Nephron progenitor cell (in vitro differentiated cells): ENCODE data around the gene ERCC1.

ENCODE experiments used
- DNase-seq: peaks from one replicate; pipeline ENCODE4 v3.0.0; 2021
- H3K27ac Mint-ChIP-seq: 2 replicates; pipeline ENCODE4 v1.8.0; 2021; ENCODE audit warnings: mild to moderate bottlenecking, moderate library complexity, mixed read lengths
- H3K27me3 Mint-ChIP-seq: 2 replicates; pipeline ENCODE4 v1.8.0; 2021; ENCODE audit warnings: mild to moderate bottlenecking, low read depth, mixed read lengths; ENCODE audit not compliant: poor library complexity
- H3K36me3 Mint-ChIP-seq: 2 replicates; pipeline ENCODE4 v1.8.0; 2021; ENCODE audit warnings: low read depth, mixed read lengths
- H3K4me1 Mint-ChIP-seq: 2 replicates; pipeline ENCODE4 v1.8.0; 2021; ENCODE audit warnings: mixed read lengths
- H3K4me3 Mint-ChIP-seq: 2 replicates; pipeline ENCODE4 v1.8.0; 2021; ENCODE audit warnings: mild to moderate bottlenecking, moderate library complexity, mixed read lengths
- H3K9me3 Mint-ChIP-seq: 2 replicates; pipeline ENCODE4 v1.8.0; 2021; ENCODE audit warnings: mild to moderate bottlenecking, moderate library complexity, mixed read lengths
- TF ChIP-seq, protein P1 (sequence below): fragments of 200-600 bp; sonication (generic); IDR thresholded peaks from 2 replicates; pipeline ENCODE4 v1.5.0; 2021; ENCODE audit warnings: antibody characterized with exemption

Gene ERCC1

DNA sequence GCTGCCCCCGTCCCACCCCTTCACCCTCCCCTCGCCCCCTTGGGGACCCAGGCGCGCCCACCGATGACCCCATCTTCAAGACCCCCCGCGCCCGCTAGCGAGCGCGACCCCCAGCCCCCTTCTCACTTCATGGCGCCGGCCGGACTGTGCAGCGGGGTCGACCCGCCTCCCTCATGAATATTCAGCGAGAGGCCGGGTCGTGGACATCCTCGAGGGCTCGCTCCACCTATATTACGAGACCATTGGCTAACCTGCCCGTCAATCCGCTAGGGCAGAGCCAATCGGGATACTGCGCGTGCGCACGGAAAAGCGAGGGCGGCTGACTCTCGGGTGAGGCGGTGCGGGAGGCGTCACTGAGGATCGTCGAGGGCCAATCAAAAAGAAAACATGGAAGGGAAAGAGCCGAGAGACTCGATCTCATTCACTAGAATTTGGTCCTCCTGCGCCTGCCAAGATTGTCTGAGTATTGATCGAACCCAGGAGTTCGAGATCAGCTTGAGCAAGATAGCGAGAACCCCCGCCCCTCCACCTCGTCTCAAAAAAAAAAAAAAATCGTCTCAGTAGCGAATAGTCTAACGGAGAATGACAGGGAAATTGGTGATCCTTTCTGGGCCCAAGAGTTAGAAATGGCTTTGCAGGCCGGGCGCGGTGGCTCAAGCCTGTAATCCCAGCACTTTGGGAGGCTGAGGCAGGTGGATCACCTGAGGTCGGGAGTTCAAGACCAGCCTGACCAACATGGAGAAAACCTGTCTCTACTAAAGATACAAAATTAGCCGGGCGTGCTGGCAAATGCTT is 53.1 kb downstream of the ERCC1 start, which contains the start of gene ERCC2:
TSS of gene ERCC2 (minus strand) at position 164 of the 795 bp plus-strand sequence. CDS start at position 131, 33 bp downstream.
- peak; percentile 100 for DNase-seq
- peak within 1 kb of the TSS; percentile 87 for H3K4me3 Mint-ChIP-seq
- H3K9me3 Mint-ChIP-seq: no peaks in the 10 kb centered on the region
- H3K4me1 Mint-ChIP-seq: peaks cover 36% of the 10 kb centered on the region
- TF ChIP-seq, protein P1, sequence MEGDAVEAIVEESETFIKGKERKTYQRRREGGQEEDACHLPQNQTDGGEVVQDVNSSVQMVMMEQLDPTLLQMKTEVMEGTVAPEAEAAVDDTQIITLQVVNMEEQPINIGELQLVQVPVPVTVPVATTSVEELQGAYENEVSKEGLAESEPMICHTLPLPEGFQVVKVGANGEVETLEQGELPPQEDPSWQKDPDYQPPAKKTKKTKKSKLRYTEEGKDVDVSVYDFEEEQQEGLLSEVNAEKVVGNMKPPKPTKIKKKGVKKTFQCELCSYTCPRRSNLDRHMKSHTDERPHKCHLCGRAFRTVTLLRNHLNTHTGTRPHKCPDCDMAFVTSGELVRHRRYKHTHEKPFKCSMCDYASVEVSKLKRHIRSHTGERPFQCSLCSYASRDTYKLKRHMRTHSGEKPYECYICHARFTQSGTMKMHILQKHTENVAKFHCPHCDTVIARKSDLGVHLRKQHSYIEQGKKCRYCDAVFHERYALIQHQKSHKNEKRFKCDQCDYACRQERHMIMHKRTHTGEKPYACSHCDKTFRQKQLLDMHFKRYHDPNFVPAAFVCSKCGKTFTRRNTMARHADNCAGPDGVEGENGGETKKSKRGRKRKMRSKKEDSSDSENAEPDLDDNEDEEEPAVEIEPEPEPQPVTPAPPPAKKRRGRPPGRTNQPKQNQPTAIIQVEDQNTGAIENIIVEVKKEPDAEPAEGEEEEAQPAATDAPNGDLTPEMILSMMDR: no peak
- peaks cover 11% of the 10 kb centered on the region for H3K36me3 Mint-ChIP-seq
- H3K27me3 Mint-ChIP-seq: peaks cover 7% of the 10 kb centered on the region
- peak within 1 kb of the TSS; percentile 99 for H3K27ac Mint-ChIP-seq

DNA sequence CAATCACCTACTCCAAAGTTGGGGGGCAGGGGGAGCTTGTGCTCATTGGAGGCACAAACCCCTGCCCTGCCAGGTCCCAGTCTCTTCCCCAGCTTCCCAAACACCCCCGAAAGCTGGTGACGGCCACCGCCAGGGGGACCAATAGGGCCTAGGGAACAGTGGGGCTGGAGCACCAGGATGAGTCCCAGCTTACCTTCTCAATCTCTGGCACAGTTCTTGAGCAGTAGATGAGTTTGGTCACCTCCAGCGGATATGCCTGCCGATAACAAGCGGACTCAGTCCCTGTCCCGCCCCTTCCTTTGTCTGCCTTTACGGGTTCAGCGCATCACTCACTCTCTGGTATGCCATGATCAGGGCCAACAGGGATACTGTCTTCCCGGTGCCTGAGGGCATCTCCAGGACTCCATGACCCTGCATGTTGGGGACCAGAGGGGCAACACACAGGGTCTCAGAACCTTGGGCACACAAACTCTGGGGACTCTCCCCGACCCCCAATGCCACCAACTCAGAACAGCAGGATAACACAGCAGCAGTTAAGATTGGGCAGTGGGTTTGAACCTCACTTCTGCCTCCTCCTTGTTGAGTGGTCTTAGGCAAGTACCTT is 54.9 kb downstream of the ERCC1 start:
- TF ChIP-seq, protein P1: no peak
- no peak for DNase-seq
- Mint-ChIP-seq H3K4me3 (peak overlapping the region; percentile 75), H3K27me3 (peaks cover 7% of the 10 kb centered on the region), H3K36me3 (peaks cover 14% of the 10 kb centered on the region), H3K4me1 (peaks cover 30% of the 10 kb centered on the region), H3K27ac (no peak overlapping the region), H3K9me3 (no peaks in the 10 kb centered on the region)

DNA sequence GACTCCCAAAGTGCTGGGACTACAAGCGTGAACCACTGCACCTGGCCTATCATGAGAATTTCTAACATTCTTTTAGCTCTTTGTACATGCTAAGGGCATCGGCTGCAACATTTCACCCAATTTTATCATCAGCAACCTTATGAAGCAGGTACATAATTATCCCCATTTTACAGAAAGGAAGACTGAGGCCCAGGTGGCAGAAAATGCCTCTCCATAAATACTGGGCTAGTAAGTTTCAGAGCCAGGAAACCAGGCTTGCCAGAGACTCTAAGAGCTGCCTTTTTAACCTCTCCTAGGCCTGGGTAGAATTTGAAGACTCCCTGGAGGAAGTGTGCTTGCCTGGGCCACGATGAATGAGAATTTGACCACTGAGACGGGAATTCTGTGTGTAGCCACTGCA is 55.6 kb downstream of the ERCC1 start:
- no peaks in the 10 kb centered on the region for H3K9me3 Mint-ChIP-seq
- peaks cover 25% of the 10 kb centered on the region for H3K4me1 Mint-ChIP-seq
- H3K27me3 Mint-ChIP-seq: peaks cover 7% of the 10 kb centered on the region
- DNase-seq: no peak
- no peak overlapping the region for H3K27ac Mint-ChIP-seq
- peaks cover 14% of the 10 kb centered on the region for H3K36me3 Mint-ChIP-seq
- peak overlapping the region; percentile 43 for H3K4me3 Mint-ChIP-seq
- TF ChIP-seq, protein P1: no peak

DNA sequence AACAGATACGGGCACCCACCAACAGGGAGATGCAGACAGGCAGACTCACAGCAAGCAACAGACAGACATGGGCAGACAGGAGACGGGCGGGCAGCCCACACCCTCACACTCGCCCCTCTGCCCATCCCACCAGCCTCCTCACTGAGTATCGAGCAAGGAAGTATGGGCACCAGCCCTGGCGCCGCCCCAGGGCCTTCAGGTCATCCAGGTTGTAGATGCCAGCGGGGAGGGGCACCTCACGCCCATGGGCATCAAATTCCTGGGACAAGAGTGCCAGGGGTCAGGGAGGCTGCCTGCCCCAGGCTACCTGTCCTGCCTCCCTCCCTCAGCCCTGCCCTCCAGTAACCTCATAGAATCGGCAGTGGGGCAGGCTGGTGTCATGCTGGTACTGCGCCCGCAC is 59.0 kb downstream of the ERCC1 start:
- no peak overlapping the region for H3K4me3 Mint-ChIP-seq
- TF ChIP-seq, protein P1: no peak
- H3K36me3 Mint-ChIP-seq: peaks cover 33% of the 10 kb centered on the region
- no peaks in the 10 kb centered on the region for H3K9me3 Mint-ChIP-seq
- H3K4me1 Mint-ChIP-seq: peaks cover 12% of the 10 kb centered on the region
- no peak for DNase-seq
- H3K27me3 Mint-ChIP-seq: no peaks in the 10 kb centered on the region
- H3K27ac Mint-ChIP-seq: peak overlapping the region; percentile 70

- TF ChIP-seq, protein P1: no peak
- Mint-ChIP-seq H3K9me3 (no peaks in the 10 kb centered on the region), H3K27me3 (no peaks in the 10 kb centered on the region), H3K4me3 (no peak overlapping the region), H3K36me3 (peaks cover 39% of the 10 kb centered on the region), H3K27ac (no peak overlapping the region), H3K4me1 (peaks cover 12% of the 10 kb centered on the region)
- no peak for DNase-seq
These were observed 59.8 kb downstream of the ERCC1 start for GRCh38 chr19:45363861-45364459.
